CD4-positive, CD25-positive, alpha-beta regulatory T cell (primary cell): ENCODE results near the gene SPARCL1. TPM values are rescaled to one million over a fixed set of nuclear protein-coding genes. Genes with fewer than 3 reads are reported as not detected.
"Not testable (repeated sequence)": the region's sequence is repeated elsewhere in the genome, so short reads cannot be mapped to it uniquely, and the experiment has no call there.

Source experiments
- ATAC-seq, 2 donors: fragments of 150-1000 bp; cut with Tn5 transposase; one replicate each; pipeline ENCODE4 v1.10.0; 2021; ENCODE audit warnings: low read depth in 2 of 2, moderate number of reproducible peaks in 2 of 2, moderate library complexity in 1 of 2
- DNase-seq, 3 donors: peaks; one replicate each; pipeline versions ENCODE4 v3.0.0 to v3.0.0-alpha.2; 2012 to 2022; ENCODE audit warnings: mixed read lengths in 1 of 3
- H3K27ac ChIP-seq: one replicate; pipeline ENCODE4 v1.7.0; 2013; ENCODE audit warnings: mild to moderate bottlenecking, low read length; ENCODE audit not compliant: insufficient read depth, poor library complexity, severe bottlenecking
- H3K27me3 ChIP-seq: one replicate; pipeline ENCODE4 v1.7.0; 2013; ENCODE audit warnings: low read length; ENCODE audit not compliant: control insufficient read depth, insufficient read depth
- H3K36me3 ChIP-seq: one replicate; pipeline ENCODE4 v1.7.0; 2013; ENCODE audit warnings: mild to moderate bottlenecking, low read length, moderate library complexity; ENCODE audit not compliant: control insufficient read depth, insufficient read depth
- H3K4me1 ChIP-seq: 2 replicates; pipeline ENCODE4 v1.7.0; 2013; ENCODE audit warnings: mild to moderate bottlenecking, low read length; ENCODE audit not compliant: insufficient read depth, control insufficient read depth, poor library complexity, severe bottlenecking
- H3K4me3 ChIP-seq: one replicate; pipeline ENCODE4 v1.7.0; 2013; ENCODE audit warnings: low read depth, mild to moderate bottlenecking, low read length, moderate library complexity
- H3K9me3 ChIP-seq, 2 experiments: 1 replicate in 1 of 2; 2 replicates in 1 of 2; pipeline ENCODE4 v1.7.0; 2013; ENCODE audit warnings: low read length in 2 of 2, mild to moderate bottlenecking in 1 of 2, moderate library complexity in 1 of 2; ENCODE audit not compliant: control insufficient read depth in 2 of 2
- H3K27ac Mint-ChIP-seq, 3 donors: one replicate each; pipeline ENCODE4 v1.8.0; 2020 to 2022; ENCODE audit warnings: mild to moderate bottlenecking in 3 of 3, mixed read lengths in 3 of 3, moderate library complexity in 2 of 3
- H3K27me3 Mint-ChIP-seq: one replicate; pipeline ENCODE4 v1.8.0; 2022; ENCODE audit warnings: mild to moderate bottlenecking, mixed read lengths
- H3K36me3 Mint-ChIP-seq: one replicate; pipeline ENCODE4 v1.8.0; 2020; ENCODE audit warnings: mixed read lengths
- H3K4me1 Mint-ChIP-seq, 4 donors: one replicate each; pipeline ENCODE4 v1.8.0; 2020 to 2022; ENCODE audit warnings: mixed read lengths in 4 of 4, mild to moderate bottlenecking in 1 of 4
- H3K4me3 Mint-ChIP-seq, 4 donors: one replicate each; pipeline ENCODE4 v1.8.0; 2020 to 2022; ENCODE audit warnings: mild to moderate bottlenecking in 4 of 4, mixed read lengths in 4 of 4, moderate library complexity in 3 of 4
- H3K9me3 Mint-ChIP-seq, 7 donors: one replicate each; pipeline ENCODE4 v1.8.0; 2020 to 2022; ENCODE audit warnings: mixed read lengths in 7 of 7, mild to moderate bottlenecking in 3 of 7, moderate library complexity in 2 of 7
- polyA plus RNA-seq, 4 donors: library from polyadenylated mRNA; unstranded; fragments of 300-500 nt; fragmentation: Illumina TruSeq; gene quantifications; one replicate each; pipeline ENCODE4 v1.2.3, GENCODE V29; 2021
- total RNA-seq: library from RNA; stranded (reverse); gene quantifications from one replicate; pipeline ENCODE4 v1.2.3, GENCODE V29; 2022

The SPARCL1 gene
- total and polyA plus RNA-seq, 5 donors from 2014 or later: not detected

GRCh38 chr4:87488666-87489065 lies 40.5 kb downstream of the SPARCL1 start:
- H3K27ac ChIP-seq, H3K4me3 ChIP-seq, H3K27me3 ChIP-seq, H3K36me3 ChIP-seq, H3K36me3 Mint-ChIP-seq, ATAC-seq, H3K4me1 ChIP-seq, H3K27ac Mint-ChIP-seq, H3K9me3 ChIP-seq, H3K9me3 Mint-ChIP-seq, H3K4me1 Mint-ChIP-seq, DNase-seq, H3K4me3 Mint-ChIP-seq: not testable (repeated sequence)
- H3K27me3 Mint-ChIP-seq: peaks cover 14% of the 10 kb centered on the region

- not testable (repeated sequence) for H3K36me3 Mint-ChIP-seq, ATAC-seq
Observed at GRCh38 chr4:87483247-87483646, 45.9 kb downstream of the SPARCL1 start.

GRCh38 chr4:87481377-87481776 lies 47.8 kb downstream of the SPARCL1 start:
- Mint-ChIP-seq H3K27me3 (peaks cover 8% of the 10 kb centered on the region), H3K27ac (no peak overlapping the region)

More at GRCh38 chr4:87483247-87483646, 45.9 kb downstream of the SPARCL1 start:
- not testable (repeated sequence) for H3K27me3 ChIP-seq, H3K4me1 ChIP-seq, H3K36me3 ChIP-seq, DNase-seq, H3K9me3 Mint-ChIP-seq, H3K4me3 ChIP-seq, H3K27ac ChIP-seq, H3K27ac Mint-ChIP-seq, H3K4me3 Mint-ChIP-seq, H3K9me3 ChIP-seq, H3K4me1 Mint-ChIP-seq
- H3K27me3 Mint-ChIP-seq: peaks cover 14% of the 10 kb centered on the region

GRCh38 chr4:87478732-87479250 lies 50.4 kb downstream of the SPARCL1 start:
- Mint-ChIP-seq H3K9me3 (peaks cover 0 to 4% (median 0%) of the 10 kb centered on the region in 7 donors), H3K27ac (no peak overlapping the region), H3K36me3 (peaks cover 5% of the 10 kb centered on the region), H3K4me1 (peaks cover 0 to 2% (median 0%) of the 10 kb centered on the region in 4 donors), H3K27me3 (no peaks in the 10 kb centered on the region), H3K4me3 (no peak overlapping the region)
- Histone ChIP-seq H3K9me3 (no peaks in the 10 kb centered on the region), H3K27me3 (no peaks in the 10 kb centered on the region), H3K4me1 (no peaks in the 10 kb centered on the region), H3K27ac (no peak overlapping the region), H3K36me3 (no peaks in the 10 kb centered on the region), H3K4me3 (no peak overlapping the region)
- DNase-seq (no peak), ATAC-seq (no peak)

More at GRCh38 chr4:87481377-87481776, 47.8 kb downstream of the SPARCL1 start:
- H3K4me1 Mint-ChIP-seq: peaks cover 0 to 2% (median 0%) of the 10 kb centered on the region in 4 donors
- no peaks in the 10 kb centered on the region for H3K9me3 ChIP-seq
- ATAC-seq (no peak), DNase-seq (no peak)
- no peaks in the 10 kb centered on the region for H3K36me3 ChIP-seq
- H3K9me3 Mint-ChIP-seq: peaks cover 0 to 8% (median 3%) of the 10 kb centered on the region in 7 donors
- no peaks in the 10 kb centered on the region for H3K4me1 ChIP-seq
- no peaks in the 10 kb centered on the region for H3K27me3 ChIP-seq
- no peak overlapping the region for H3K27ac ChIP-seq
- H3K36me3 Mint-ChIP-seq: no peaks in the 10 kb centered on the region
- no peak overlapping the region for H3K4me3 ChIP-seq
- no peak overlapping the region for H3K4me3 Mint-ChIP-seq

- Histone ChIP-seq H3K9me3 (no peaks in the 10 kb centered on the region), H3K36me3 (no peaks in the 10 kb centered on the region), H3K27me3 (no peaks in the 10 kb centered on the region), H3K4me1 (no peaks in the 10 kb centered on the region), H3K27ac (no peak overlapping the region), H3K4me3 (no peak overlapping the region)
- no peak overlapping the region for H3K4me3 Mint-ChIP-seq
- H3K27me3 Mint-ChIP-seq: no peaks in the 10 kb centered on the region
- peaks cover 0 to 1% (median 0%) of the 10 kb centered on the region in 7 donors for H3K9me3 Mint-ChIP-seq
- ATAC-seq: no peak
- no peak overlapping the region for H3K27ac Mint-ChIP-seq
- DNase-seq: no peak
- H3K36me3 Mint-ChIP-seq: peaks cover 5% of the 10 kb centered on the region
- no peaks in the 10 kb centered on the region for H3K4me1 Mint-ChIP-seq
Observed at GRCh38 chr4:87476934-87477333, 52.2 kb downstream of the SPARCL1 start.

- no peak for ATAC-seq
- Mint-ChIP-seq H3K27ac (peak overlapping the region in 1 of 3 donors; percentile 38), H3K36me3 (no peaks in the 10 kb centered on the region), H3K9me3 (no peaks in the 10 kb centered on the region), H3K4me3 (no peak overlapping the region), H3K4me1 (no peaks in the 10 kb centered on the region), H3K27me3 (no peaks in the 10 kb centered on the region)
- Histone ChIP-seq H3K27ac (no peak overlapping the region), H3K27me3 (no peaks in the 10 kb centered on the region), H3K9me3 (no peaks in the 10 kb centered on the region), H3K4me1 (no peaks in the 10 kb centered on the region), H3K4me3 (no peak overlapping the region), H3K36me3 (no peaks in the 10 kb centered on the region)
- no peak for DNase-seq
Observed at GRCh38 chr4:87469390-87469789, 59.8 kb downstream of the SPARCL1 start.

- H3K4me3 ChIP-seq: no peak overlapping the region
- H3K27ac Mint-ChIP-seq: peak overlapping the region in 2 of 3 donors; percentile 20 to 39
- no peaks in the 10 kb centered on the region for H3K27me3 ChIP-seq
- no peaks in the 10 kb centered on the region for H3K36me3 ChIP-seq
- H3K4me3 Mint-ChIP-seq: no peak overlapping the region
- H3K27me3 Mint-ChIP-seq: no peaks in the 10 kb centered on the region
- ATAC-seq (peak in 1 of 2 donors; percentile 39), DNase-seq (peak in 2 of 3 donors; percentile 44 to 68)
- no peaks in the 10 kb centered on the region for H3K4me1 Mint-ChIP-seq
- H3K27ac ChIP-seq: no peak overlapping the region
- no peaks in the 10 kb centered on the region for H3K36me3 Mint-ChIP-seq
- H3K9me3 ChIP-seq: no peaks in the 10 kb centered on the region
- H3K9me3 Mint-ChIP-seq: no peaks in the 10 kb centered on the region
- no peaks in the 10 kb centered on the region for H3K4me1 ChIP-seq
Observed at GRCh38 chr4:87465739-87466366, 63.3 kb downstream of the SPARCL1 start.

- Histone ChIP-seq H3K36me3 (peaks cover 18% of the 10 kb centered on the region), H3K4me3 (no peak overlapping the region), H3K27me3 (no peaks in the 10 kb centered on the region), H3K27ac (no peak overlapping the region), H3K4me1 (no peaks in the 10 kb centered on the region), H3K9me3 (no peaks in the 10 kb centered on the region)
- no peaks in the 10 kb centered on the region for H3K4me1 Mint-ChIP-seq
- no peak overlapping the region for H3K27ac Mint-ChIP-seq
- DNase-seq (no peak), ATAC-seq (no peak)
- H3K4me3 Mint-ChIP-seq: no peak overlapping the region
- H3K9me3 Mint-ChIP-seq: peaks cover 0 to 5% (median 0%) of the 10 kb centered on the region in 7 donors
- H3K36me3 Mint-ChIP-seq: peaks cover 16% of the 10 kb centered on the region
- no peaks in the 10 kb centered on the region for H3K27me3 Mint-ChIP-seq
Observed at GRCh38 chr4:87462102-87462501, 67.1 kb downstream of the SPARCL1 start.
